GM21528 (cell line): Measurements from ENCODE around the gene PLP2.

Source experiments
- ATAC-seq: cut with Tn5 transposase; IDR thresholded peaks from one replicate; pipeline ENCODE4 v1.9.1; 2021; ENCODE audit warnings: mild to moderate bottlenecking, moderate library complexity; ENCODE audit not compliant: unreplicated experiment, low FRiP score

Gene PLP2

GRCh38 chrX:49205443-49205842 is 33.7 kb downstream of the PLP2 start:
- ATAC-seq: no peak

DNA sequence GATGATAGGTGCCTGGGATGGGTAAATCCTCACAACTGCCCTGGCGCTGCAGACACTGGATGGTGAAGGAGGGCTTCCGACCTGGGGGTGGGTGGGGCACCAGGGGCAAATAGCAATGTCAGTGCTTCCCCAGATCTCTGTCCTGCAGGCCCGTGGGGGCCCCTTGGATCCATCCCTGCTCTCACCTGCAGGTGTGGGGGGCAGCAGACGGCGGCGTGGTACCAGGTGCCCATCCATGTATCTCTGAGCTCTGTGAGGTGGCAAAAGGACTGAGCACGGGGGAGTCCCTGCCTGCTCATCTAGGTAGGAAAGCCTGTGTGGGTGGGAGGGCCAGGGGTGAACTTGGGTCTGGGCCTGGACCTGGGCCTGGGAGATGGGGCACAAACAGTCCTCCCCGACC is 34.8 kb downstream of the PLP2 start:
- ATAC-seq: no peak

GRCh38 chrX:49208399-49208798 is 36.7 kb downstream of the PLP2 start:
- no peak for ATAC-seq

DNA sequence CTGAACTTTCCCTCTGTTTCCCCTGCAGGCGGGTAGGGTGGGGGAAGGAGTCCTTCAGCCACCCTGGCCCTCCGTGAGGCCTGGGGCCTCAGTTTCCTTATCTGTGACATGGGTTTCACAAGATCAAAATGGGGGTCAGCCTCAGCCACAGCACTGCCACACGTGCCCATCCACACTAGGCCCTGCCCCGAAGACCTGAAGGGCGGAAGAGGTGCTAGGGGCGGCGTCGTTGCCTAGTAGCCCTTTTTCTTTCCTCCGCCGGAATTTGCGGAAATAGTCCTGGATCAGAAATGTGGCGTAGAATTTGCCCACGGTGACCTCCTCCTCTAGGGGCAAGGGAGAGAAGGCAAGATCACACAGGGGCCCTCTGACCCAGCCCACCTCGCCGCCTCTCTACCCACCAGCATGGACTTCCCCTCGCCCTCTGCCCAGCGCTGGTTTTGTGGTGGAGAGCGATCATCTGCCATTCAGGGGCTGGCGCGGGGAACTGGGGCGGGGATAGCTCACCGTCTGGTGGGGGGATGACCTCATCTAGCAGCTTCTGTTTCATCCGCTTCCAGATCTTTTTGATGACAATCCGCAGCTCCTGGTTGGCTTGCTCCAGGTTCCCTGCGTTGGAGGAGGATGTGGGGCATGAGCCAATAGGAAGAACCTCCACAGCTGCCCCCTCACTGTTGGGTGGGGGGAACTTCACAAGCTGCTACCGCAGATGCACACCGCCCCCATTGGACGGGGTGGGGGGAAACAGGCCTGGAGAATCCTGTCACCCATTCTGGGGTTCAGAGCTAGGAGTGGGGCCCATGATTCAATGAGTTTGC is 37.9 kb downstream of the PLP2 start:
- ATAC-seq: no peak

DNA sequence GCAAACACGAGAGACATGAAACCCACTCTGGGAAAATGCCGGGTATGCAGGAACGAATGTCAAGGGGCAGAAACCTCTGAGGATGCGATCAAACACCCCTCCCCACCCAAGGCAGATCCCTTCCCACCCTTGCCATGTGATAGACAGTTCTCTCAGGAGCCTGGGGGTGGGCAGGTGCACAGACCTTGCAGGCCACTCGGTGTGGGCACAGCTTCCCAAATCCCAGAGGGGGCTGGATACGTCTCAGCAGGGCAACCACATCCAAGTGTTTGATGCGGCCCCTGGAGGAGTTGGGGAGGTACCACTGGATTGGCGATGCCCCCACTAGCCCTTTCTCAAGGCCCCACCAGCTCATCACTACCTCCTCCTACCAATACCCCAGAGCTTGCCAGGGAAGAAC is 38.7 kb downstream of the PLP2 start:
- no peak for ATAC-seq

GRCh38 chrX:49211074-49211473 is 39.4 kb downstream of the PLP2 start:
- ATAC-seq: no peak

GRCh38 chrX:49212209-49212608 is 40.5 kb downstream of the PLP2 start:
- ATAC-seq: no peak

- ATAC-seq: no peak
These were observed 41.2 kb downstream of the PLP2 start for GRCh38 chrX:49212861-49213260.

DNA sequence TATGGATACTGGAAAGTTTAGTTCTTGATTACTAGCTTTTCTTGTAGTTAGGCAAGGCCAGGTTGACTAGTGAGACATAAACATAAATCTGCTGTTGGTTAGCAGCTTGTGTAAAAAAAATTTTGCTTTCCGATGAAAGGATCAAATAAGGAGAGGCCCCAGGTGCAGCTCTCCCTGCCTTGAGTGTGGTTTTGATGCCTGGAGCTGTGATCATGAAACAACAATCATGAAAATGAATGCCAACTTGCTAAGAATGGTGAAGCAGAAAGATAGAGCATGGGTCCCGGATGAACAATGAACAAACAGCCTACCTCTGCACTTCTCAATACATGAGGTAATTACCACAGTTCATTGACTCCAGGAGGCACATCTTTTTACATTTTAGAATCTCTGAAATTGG is 42.7 kb downstream of the PLP2 start:
- no peak for ATAC-seq

DNA sequence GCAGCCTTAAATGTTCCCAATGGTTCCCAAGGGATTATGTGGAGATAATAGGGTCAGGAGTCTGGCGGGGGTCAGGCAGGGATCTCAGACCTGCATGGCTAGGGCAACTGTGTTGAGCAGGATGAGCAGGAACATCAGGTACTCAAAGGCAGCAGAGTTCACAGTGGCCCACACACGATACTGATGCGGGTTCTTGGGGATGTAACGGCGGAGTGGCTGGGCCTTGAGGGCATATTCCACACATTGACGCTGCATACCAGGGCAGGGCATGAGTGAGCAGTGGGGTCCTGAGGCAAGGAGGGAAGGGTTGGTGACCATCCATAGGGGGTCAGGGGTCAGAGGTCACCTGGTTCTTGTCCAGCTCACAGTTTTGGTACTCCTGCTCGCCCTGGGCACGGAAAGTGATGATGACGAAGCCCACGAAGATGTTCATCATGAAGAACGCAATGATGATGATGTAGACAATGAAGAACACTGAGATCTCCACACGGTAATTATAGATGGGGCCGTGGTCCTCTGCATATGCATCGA is 43.4 kb downstream of the PLP2 start:
- no peak for ATAC-seq

- ATAC-seq: no peak
These were observed 48.4 kb downstream of the PLP2 start for GRCh38 chrX:49220100-49220499.

GRCh38 chrX:49221868-49222267 is 50.2 kb downstream of the PLP2 start:
- no peak for ATAC-seq
